ENCODE measurements around the gene PLXNC1.
"Not testable (repeated sequence)": the region's sequence is repeated elsewhere in the genome, so short reads cannot be mapped to it uniquely, and the experiment has no call there.

The PLXNC1 gene

GRCh38 chr12:94308612-94309011 is 160.2 kb downstream of the PLXNC1 start:
- DNase-seq: no peak

GRCh38 chr12:94309373-94309772 is 161.0 kb downstream of the PLXNC1 start:
- DNase-seq: no peak

GRCh38 chr12:94312378-94312777 is 164.0 kb downstream of the PLXNC1 start:
- DNase-seq: no peak

- not testable (repeated sequence) for DNase-seq
Observed at GRCh38 chr12:94316600-94316999, 168.2 kb downstream of the PLXNC1 start.

- DNase-seq: no peak
Observed at GRCh38 chr12:94318181-94318580, 169.8 kb downstream of the PLXNC1 start.

GRCh38 chr12:94320109-94320508 is 171.7 kb downstream of the PLXNC1 start:
- no peak for DNase-seq

- DNase-seq: no peak
Observed at GRCh38 chr12:94322346-94322745, 174.0 kb downstream of the PLXNC1 start.

GRCh38 chr12:94326234-94326633 is 177.9 kb downstream of the PLXNC1 start:
- DNase-seq: no peak

- no peak for DNase-seq
Observed at GRCh38 chr12:94326727-94327126, 178.3 kb downstream of the PLXNC1 start.

- no peak for DNase-seq
Observed at GRCh38 chr12:94327809-94328208, 179.4 kb downstream of the PLXNC1 start.

- DNase-seq: no peak
Observed at GRCh38 chr12:94329366-94329765, 181.0 kb downstream of the PLXNC1 start.

- no peak for DNase-seq
Observed at GRCh38 chr12:94333396-94333795, 185.0 kb downstream of the PLXNC1 start.

- no peak for DNase-seq
Observed at GRCh38 chr12:94336211-94336925, 188.0 kb downstream of the PLXNC1 start.

- DNase-seq: no peak
Observed at GRCh38 chr12:94338006-94338794, 189.8 kb downstream of the PLXNC1 start.

GRCh38 chr12:94340573-94340972 is 192.2 kb downstream of the PLXNC1 start:
- no peak for DNase-seq

- DNase-seq: no peak
Observed at GRCh38 chr12:94353130-94353529, 204.8 kb downstream of the PLXNC1 start.
